SK-N-MC (cell line): ENCODE measurements around the gene IL2RG.
A peak's percentile ranks its signal among the peaks of the same experiment; 100 is the strongest.

ENCODE experiments used
- DNase-seq: peaks from one replicate; pipeline ENCODE4 v3.0.0-alpha.2; 2011; ENCODE audit warnings: low read depth, low spot score
- H3K27ac ChIP-seq: fragments of 200-600 bp; sonication (generic); 2 replicates; pipeline ENCODE4 v1.5.1; 2016; ENCODE audit warnings: mixed run types
- H3K36me3 ChIP-seq: fragments of 200-600 bp; sonication (generic); 2 replicates; pipeline ENCODE4 v1.6.1; 2017; ENCODE audit warnings: antibody characterized with exemption, low read length, mixed read lengths; ENCODE audit not compliant: insufficient read depth
- H3K4me3 ChIP-seq: fragments of 200-600 bp; sonication (generic); 2 replicates; pipeline ENCODE4 v1.5.1; 2016
- H3K9ac ChIP-seq: fragments of 200-600 bp; sonication (generic); 2 replicates; pipeline ENCODE4 v1.8.0; 2017; ENCODE audit warnings: mixed run types, mixed read lengths; ENCODE audit not compliant: insufficient read length
- H3K9me3 ChIP-seq: fragments of 200-600 bp; sonication (generic); 2 replicates; pipeline ENCODE4 v1.6.1; 2017; ENCODE audit warnings: low read depth, mild to moderate bottlenecking, antibody characterized with exemption, low read length, moderate library complexity, mixed read lengths
- EZH2 ChIP-seq: fragments of 200-600 bp; sonication (generic); IDR thresholded peaks from one replicate; pipeline ENCODE4 v1.6.1; 2017; ENCODE audit warnings: antibody characterized with exemption
- FOXP2 ChIP-seq: optimal IDR thresholded peaks from 2 replicates; pipeline ENCODE3; 2011; ENCODE audit warnings: mild to moderate bottlenecking, moderate library complexity; ENCODE audit not compliant: insufficient read depth; ENCODE audit errors: extremely low read length, control extremely low read depth
- POLR2AphosphoS5 ChIP-seq: IDR thresholded peaks from 2 replicates; pipeline ENCODE4 v1.6.1; 2012; ENCODE audit warnings: mild to moderate bottlenecking, low read depth, low read length, borderline replicate concordance

IL2RG gene

DNA sequence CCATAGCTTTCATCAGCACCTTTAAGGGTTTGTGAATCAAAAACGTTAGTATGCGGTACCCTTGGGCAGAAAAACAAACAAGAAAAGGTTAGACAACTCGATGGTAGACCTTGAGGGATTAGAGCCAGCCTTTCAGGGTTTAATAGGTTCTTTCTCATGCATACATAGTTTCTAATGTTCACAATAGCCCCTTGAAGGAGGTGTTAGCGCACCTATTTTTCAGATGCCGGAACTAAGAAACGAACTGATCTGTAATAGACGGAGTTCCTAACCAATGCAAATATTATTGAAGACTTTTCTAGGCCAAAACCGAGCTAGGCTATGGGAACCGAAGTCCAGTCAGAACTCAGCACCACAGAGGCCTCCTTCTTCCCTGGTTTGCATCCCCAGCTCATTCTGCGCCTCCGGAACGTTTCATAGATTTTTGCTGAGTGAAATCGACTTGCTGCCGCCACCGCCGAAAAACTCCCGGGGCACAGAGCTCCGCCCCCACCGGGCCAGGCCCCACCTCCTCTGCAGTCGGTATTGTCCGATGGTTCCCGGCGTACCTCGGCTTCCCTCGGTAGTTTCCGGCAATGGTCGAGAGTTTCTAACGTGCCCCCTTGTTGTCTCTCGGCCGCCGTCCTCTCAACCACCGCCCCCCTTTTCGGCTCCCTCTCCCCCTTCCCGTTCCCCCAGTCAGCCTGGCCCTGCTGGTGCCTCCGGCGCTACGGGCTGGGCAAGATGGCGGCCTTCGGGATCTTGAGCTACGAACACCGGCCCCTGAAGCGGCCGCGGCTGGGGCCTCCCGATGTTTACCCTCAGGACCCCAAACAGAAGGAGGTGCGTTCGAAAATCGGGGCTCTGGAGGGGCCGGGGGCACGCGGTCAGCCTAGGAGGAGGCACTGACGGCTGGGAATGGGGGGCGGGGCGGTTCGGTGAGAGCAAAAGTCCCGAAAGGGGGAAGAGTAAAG is 6.9 kb upstream of the IL2RG start, which contains the start of gene MED12:
Gene MED12 (plus strand): TSS at position 565 of the 953 bp plus-strand sequence. CDS start 159 bp downstream, at position 724.
- Histone ChIP-seq H3K9me3 (no peaks in the 10 kb centered on the region), H3K9ac (peak within 1 kb of the TSS; percentile 88), H3K36me3 (peaks cover 32% of the 10 kb centered on the region; the same call in 1 of the 2 replicates), H3K4me3 (peak within 1 kb of the TSS; percentile 82), H3K27ac (peak within 1 kb of the TSS; percentile 68)
- no peak for TF ChIP-seq EZH2
- TF ChIP-seq FOXP2: no peak
- peak; percentile 76; the same call in 1 of the 2 replicates for TF ChIP-seq POLR2AphosphoS5
- DNase-seq: no peak

DNA sequence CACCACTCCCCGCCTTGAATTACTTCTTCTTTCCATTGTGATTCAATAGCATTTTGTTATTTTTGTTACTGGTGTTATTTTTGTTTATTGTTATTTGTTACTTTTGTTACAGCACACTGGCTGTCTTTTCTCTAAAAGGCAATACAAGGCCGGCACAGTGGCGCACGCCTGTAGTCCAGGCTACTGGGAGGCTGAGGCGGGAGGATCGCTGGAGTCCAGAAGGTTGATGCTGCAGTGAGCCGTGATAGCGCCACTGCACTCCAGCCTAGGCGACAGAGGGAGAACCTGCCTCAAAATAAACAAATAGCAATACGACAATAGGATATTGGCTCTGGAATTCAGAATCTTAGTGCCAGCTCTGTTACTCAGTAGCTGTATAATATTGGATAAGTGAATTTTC is 6.0 kb upstream of the IL2RG start:
- DNase-seq: no peak
- Histone ChIP-seq H3K9me3 (no peaks in the 10 kb centered on the region), H3K27ac (no peak overlapping the region), H3K4me3 (no peak overlapping the region), H3K9ac (no peak overlapping the region), H3K36me3 (peaks cover 23% of the 10 kb centered on the region; the same call in 1 of the 2 replicates)
- TF ChIP-seq FOXP2 (no peak), EZH2 (no peak), POLR2AphosphoS5 (no peak)

DNA sequence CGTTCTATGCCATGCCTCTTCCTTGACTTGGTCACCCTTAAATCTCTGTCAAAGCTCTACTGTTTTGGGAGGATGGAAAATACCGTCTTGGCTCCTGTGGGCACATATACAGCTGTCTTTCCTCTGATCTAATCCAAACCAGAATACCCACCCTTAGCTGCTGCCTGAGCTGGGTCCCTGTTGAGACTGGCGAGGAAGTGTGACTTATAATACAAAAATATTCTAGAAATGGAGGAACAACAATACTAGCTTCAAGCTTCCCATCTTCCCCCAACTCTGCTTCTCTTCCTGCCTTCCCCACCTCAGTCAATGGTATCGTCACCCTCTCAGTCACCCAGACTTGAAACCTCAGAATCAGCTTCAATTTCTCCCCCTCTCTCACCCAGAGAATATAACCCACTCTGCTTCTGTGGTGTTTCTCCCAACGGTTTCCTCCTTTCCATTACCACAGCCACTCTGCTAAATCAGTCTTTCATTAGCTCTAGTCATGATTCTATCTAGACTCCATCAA is 599 bp upstream of the IL2RG start:
- TF ChIP-seq FOXP2 (no peak), EZH2 (no peak), POLR2AphosphoS5 (no peak)
- DNase-seq: no peak
- H3K27ac ChIP-seq: no peak overlapping the region
- no peaks in the 10 kb centered on the region for H3K36me3 ChIP-seq
- H3K9ac ChIP-seq: no peak overlapping the region
- H3K4me3 ChIP-seq: no peak overlapping the region
- no peaks in the 10 kb centered on the region for H3K9me3 ChIP-seq

DNA sequence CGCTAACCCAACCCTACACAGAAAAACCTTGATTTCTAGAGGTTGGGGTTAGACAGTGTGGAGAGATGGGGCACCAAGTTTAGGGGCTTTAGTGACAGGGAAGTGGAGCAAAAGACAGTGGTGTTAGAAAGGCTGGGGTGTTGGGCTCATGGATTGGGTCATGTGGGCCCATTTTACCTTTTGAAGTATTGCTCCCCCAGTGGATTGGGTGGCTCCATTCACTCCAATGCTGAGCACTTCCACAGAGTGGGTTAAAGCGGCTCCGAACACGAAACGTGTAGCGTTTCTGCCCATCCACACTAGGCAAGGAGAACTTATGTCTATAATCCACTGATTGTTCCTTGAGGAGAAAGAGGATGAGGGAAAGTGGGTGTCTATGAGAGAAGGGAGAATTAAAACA is 2.3 kb downstream of the IL2RG start:
- H3K4me3 ChIP-seq: no peak overlapping the region
- no peaks in the 10 kb centered on the region for H3K9me3 ChIP-seq
- H3K36me3 ChIP-seq: no peaks in the 10 kb centered on the region
- no peak overlapping the region for H3K27ac ChIP-seq
- DNase-seq: no peak
- TF ChIP-seq EZH2: no peak
- TF ChIP-seq FOXP2: no peak
- TF ChIP-seq POLR2AphosphoS5: no peak
- no peak overlapping the region for H3K9ac ChIP-seq

DNA sequence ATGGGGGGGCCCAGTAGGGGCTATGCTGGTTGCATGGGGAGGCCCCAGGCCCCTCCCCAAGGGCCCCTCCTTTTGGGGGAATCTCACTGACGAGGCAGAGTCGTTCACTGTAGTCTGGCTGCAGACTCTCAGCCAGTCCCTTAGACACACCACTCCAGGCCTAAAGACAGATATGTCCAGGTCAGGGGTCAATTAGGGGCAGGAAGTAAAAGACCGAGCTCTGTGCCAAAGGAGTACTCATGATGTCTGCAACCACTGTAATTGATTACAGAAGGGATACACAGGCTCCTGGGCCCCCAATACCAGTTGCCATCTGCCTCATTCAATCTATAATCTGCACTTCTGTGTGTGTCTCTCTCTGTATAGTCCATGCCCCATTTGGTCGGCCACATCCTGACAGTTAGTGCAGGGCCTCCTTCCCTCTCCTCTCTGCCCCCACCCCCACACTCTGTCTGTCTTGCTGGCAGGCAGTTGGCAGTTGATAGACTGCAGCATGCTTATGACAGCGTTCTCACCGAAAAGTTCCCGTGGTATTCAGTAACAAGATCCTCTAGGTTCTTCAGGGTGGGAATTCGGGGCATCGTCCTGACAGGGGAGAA is 3.5 kb downstream of the IL2RG start:
- H3K9ac ChIP-seq: no peak overlapping the region
- no peak overlapping the region for H3K4me3 ChIP-seq
- no peaks in the 10 kb centered on the region for H3K36me3 ChIP-seq
- DNase-seq: no peak
- no peak for TF ChIP-seq POLR2AphosphoS5
- no peak for TF ChIP-seq EZH2
- no peak for TF ChIP-seq FOXP2
- no peaks in the 10 kb centered on the region for H3K9me3 ChIP-seq
- H3K27ac ChIP-seq: no peak overlapping the region

DNA sequence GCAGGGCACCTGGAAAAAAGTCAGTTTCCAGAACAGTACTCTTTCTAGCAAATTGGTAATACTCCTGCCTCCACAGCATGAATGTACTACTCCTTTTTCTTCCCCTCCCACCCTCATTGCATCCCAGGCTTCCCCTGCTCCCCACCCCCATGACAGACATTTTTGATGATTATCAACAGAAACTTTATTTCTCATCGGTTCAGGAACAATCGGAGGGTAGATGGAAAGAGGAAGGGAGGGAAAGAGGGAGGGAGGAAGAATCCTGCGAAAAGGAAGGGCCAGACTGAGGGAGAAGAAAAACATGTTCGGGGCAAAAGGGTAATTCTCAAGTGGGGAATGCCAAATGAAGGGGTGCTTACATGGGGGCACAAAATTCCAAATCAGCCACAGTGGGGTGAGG is 4.1 kb downstream of the IL2RG start:
- Histone ChIP-seq H3K9me3 (no peaks in the 10 kb centered on the region), H3K36me3 (no peaks in the 10 kb centered on the region), H3K4me3 (no peak overlapping the region), H3K9ac (no peak overlapping the region), H3K27ac (no peak overlapping the region)
- no peak for TF ChIP-seq FOXP2
- TF ChIP-seq EZH2: no peak
- TF ChIP-seq POLR2AphosphoS5: no peak
- no peak for DNase-seq

DNA sequence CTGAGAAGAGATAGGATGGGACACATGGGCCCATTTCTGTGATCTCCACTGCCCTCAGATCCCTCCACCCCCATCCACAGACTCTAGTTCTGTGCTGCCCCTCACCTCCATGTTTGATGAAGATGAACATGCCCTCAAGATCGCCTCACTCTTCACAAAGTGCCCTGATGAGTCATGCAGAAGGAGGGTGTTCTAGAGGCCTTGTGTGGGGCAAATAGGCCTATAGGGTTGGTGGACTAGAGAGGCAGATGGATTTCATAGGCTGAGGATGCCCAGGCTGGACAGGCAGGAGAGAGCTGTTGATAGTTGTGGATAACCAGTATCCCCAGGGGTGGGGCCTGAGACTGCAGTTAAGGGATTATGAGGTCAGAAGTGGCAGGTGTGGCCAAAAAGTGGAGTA is 5.0 kb downstream of the IL2RG start, which contains the start of gene CXorf65:
Gene CXorf65 (minus strand): TSS at position 314 of the 400 bp plus-strand sequence. CDS start 184 bp downstream, at position 130.
- no peaks in the 10 kb centered on the region for H3K36me3 ChIP-seq
- H3K9ac ChIP-seq: no peak within 1 kb of the TSS
- H3K9me3 ChIP-seq: no peaks in the 10 kb centered on the region
- no peak for DNase-seq
- H3K4me3 ChIP-seq: no peak within 1 kb of the TSS
- TF ChIP-seq POLR2AphosphoS5 (no peak), FOXP2 (no peak)
- no peak within 1 kb of the TSS for H3K27ac ChIP-seq

DNA sequence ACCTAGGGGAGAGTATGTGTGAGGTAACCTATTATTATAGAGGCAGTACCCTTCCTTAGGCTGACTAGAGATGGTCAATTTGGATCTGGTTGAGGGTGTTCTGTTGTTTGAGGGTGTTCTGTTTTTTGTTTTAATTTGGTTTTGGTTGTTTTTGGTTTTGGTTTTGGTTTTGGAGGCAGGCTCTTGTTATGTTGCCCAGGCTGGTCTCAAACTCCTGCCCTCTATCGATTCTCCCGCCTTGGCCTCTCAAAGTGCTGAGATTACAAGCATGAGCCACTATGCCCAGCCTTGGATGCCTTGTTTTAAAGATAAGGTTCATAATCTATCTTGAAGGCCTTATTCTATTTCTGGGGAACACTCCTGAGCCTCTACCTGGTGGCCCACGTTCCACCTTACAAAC is 5.7 kb downstream of the IL2RG start:
- no peaks in the 10 kb centered on the region for H3K36me3 ChIP-seq
- H3K27ac ChIP-seq: no peak overlapping the region
- H3K9me3 ChIP-seq: no peaks in the 10 kb centered on the region
- H3K4me3 ChIP-seq: no peak overlapping the region
- H3K9ac ChIP-seq: no peak overlapping the region
- no peak for TF ChIP-seq POLR2AphosphoS5
- no peak for TF ChIP-seq FOXP2
- no peak for TF ChIP-seq EZH2
- no peak for DNase-seq
